ENCODE results near the gene TBCK.

- no peak for TF ChIP-seq POLR2AphosphoS5 (IDR thresholded peaks at IDR 0.05; ENCODE audit: insufficient read depth in 1 of 2, low read depth in 1 of 2)
- no peak for TF ChIP-seq CTCF (IDR thresholded peaks at IDR 0.05)
These were observed 69.6 kb downstream of the TBCK start for GRCh38 chr4:106246441-106246840.
